ENCODE results near the gene PNLIPRP1. TPM values are rescaled to one million over a fixed set of nuclear protein-coding genes. Genes with fewer than 3 reads are reported as not detected.

PNLIPRP1 gene
- total RNA-seq: not detected in 2 replicates
- not detected in 2 replicates for polyA plus RNA-seq
- not detected in 2 replicates for polyA plus RNA-seq (2012)
- polyA minus RNA-seq (ENCODE audit: low replicate concordance): not detected in 2 replicates

GRCh38 chr10:116590590-116591444, at the start of gene PNLIPRP1:
PNLIPRP1 (plus strand) TSS chr10:116590959; CDS start chr10:116591130, 171 bp downstream.
- H3K27me3 ChIP-seq (ENCODE audit: control insufficient read depth, insufficient read depth, low read length): no peaks in the 10 kb centered on the region
- no peak for DNase-seq (ENCODE audit: low read depth in 2 of 2)
- no peaks in the 10 kb centered on the region for H3K36me3 ChIP-seq (ENCODE audit: control insufficient read depth, insufficient read depth, low read length)
- no peak for TF ChIP-seq CTCF (conservative IDR thresholded peaks at IDR 0.05 in 1 of 2, IDR thresholded peaks at IDR 0.05 in 1 of 2; ENCODE audit: low read depth in 1 of 2, low read length in 2 of 2)
- TF ChIP-seq EZH2 (IDR thresholded peaks at IDR 0.05; ENCODE audit: low read length, missing control alignments): no peak
- H3K4me2 ChIP-seq (ENCODE audit: extremely low read depth, insufficient read depth, low read length): no peak within 1 kb of the TSS
- no peak within 1 kb of the TSS for H2AFZ ChIP-seq (ENCODE audit: low read length)
- no peak within 1 kb of the TSS for H3K27ac ChIP-seq (ENCODE audit: insufficient read depth, low read length)
- no peaks in the 10 kb centered on the region for H3K79me2 ChIP-seq (ENCODE audit: control insufficient read depth, insufficient read depth, low read length)
- H3K4me1 ChIP-seq (ENCODE audit: control insufficient read depth, extremely low read depth, insufficient read depth, low read length): no peaks in the 10 kb centered on the region
- no peak within 1 kb of the TSS for H3K9ac ChIP-seq (ENCODE audit: insufficient read depth, low read length)
- no peak within 1 kb of the TSS for H3K4me3 ChIP-seq (replicated peaks in 1 of 4; ENCODE audit: control extremely low read depth in 1 of 4, insufficient read depth in 1 of 4, low read depth in 3 of 4, low read length in 4 of 4)
- no peaks in the 10 kb centered on the region for H3K9me3 ChIP-seq (ENCODE audit: control insufficient read depth, insufficient read depth, low read depth, low read length)
- H4K20me1 ChIP-seq (ENCODE audit: control insufficient read depth, extremely low read depth, insufficient read depth, low read length): no peaks in the 10 kb centered on the region

- Histone ChIP-seq H3K4me1 (ENCODE audit: control insufficient read depth, extremely low read depth, insufficient read depth, low read length) (no peaks in the 10 kb centered on the region), H4K20me1 (ENCODE audit: control insufficient read depth, extremely low read depth, insufficient read depth, low read length) (no peaks in the 10 kb centered on the region), H3K79me2 (ENCODE audit: control insufficient read depth, insufficient read depth, low read length) (no peaks in the 10 kb centered on the region), H3K9ac (ENCODE audit: insufficient read depth, low read length) (no peak overlapping the region), H3K27ac (ENCODE audit: insufficient read depth, low read length) (no peak overlapping the region), H3K4me2 (ENCODE audit: extremely low read depth, insufficient read depth, low read length) (no peak overlapping the region), H3K36me3 (ENCODE audit: control insufficient read depth, insufficient read depth, low read length) (no peaks in the 10 kb centered on the region), H3K4me3 (replicated peaks in 1 of 4; ENCODE audit: control extremely low read depth in 1 of 4, insufficient read depth in 1 of 4, low read depth in 3 of 4, low read length in 4 of 4) (no peak overlapping the region), H3K9me3 (ENCODE audit: control insufficient read depth, insufficient read depth, low read depth, low read length) (no peaks in the 10 kb centered on the region), H2AFZ (ENCODE audit: low read length) (no peak overlapping the region), H3K27me3 (ENCODE audit: control insufficient read depth, insufficient read depth, low read length) (no peaks in the 10 kb centered on the region)
- TF ChIP-seq CTCF (conservative IDR thresholded peaks at IDR 0.05 in 1 of 2, IDR thresholded peaks at IDR 0.05 in 1 of 2; ENCODE audit: low read depth in 1 of 2, low read length in 2 of 2): no peak
- TF ChIP-seq EZH2 (IDR thresholded peaks at IDR 0.05; ENCODE audit: low read length, missing control alignments): no peak
- no peak for DNase-seq (ENCODE audit: low read depth in 2 of 2)
Measured at GRCh38 chr10:116542007-116542677, 48.6 kb upstream of the PNLIPRP1 start.

- DNase-seq (ENCODE audit: low read depth in 2 of 2): no peak
- H3K4me3 ChIP-seq (replicated peaks in 1 of 4; ENCODE audit: control extremely low read depth in 1 of 4, insufficient read depth in 1 of 4, low read depth in 3 of 4, low read length in 4 of 4): no peak overlapping the region
- H3K4me2 ChIP-seq (ENCODE audit: extremely low read depth, insufficient read depth, low read length): no peak overlapping the region
- no peak overlapping the region for H2AFZ ChIP-seq (ENCODE audit: low read length)
- H3K27ac ChIP-seq (ENCODE audit: insufficient read depth, low read length): no peak overlapping the region
- H3K4me1 ChIP-seq (ENCODE audit: control insufficient read depth, extremely low read depth, insufficient read depth, low read length): no peaks in the 10 kb centered on the region
- H3K9ac ChIP-seq (ENCODE audit: insufficient read depth, low read length): no peak overlapping the region
- H3K27me3 ChIP-seq (ENCODE audit: control insufficient read depth, insufficient read depth, low read length): no peaks in the 10 kb centered on the region
- no peaks in the 10 kb centered on the region for H3K9me3 ChIP-seq (ENCODE audit: control insufficient read depth, insufficient read depth, low read depth, low read length)
- no peaks in the 10 kb centered on the region for H4K20me1 ChIP-seq (ENCODE audit: control insufficient read depth, extremely low read depth, insufficient read depth, low read length)
- no peaks in the 10 kb centered on the region for H3K79me2 ChIP-seq (ENCODE audit: control insufficient read depth, insufficient read depth, low read length)
- no peaks in the 10 kb centered on the region for H3K36me3 ChIP-seq (ENCODE audit: control insufficient read depth, insufficient read depth, low read length)
- no peak for TF ChIP-seq CTCF (conservative IDR thresholded peaks at IDR 0.05 in 1 of 2, IDR thresholded peaks at IDR 0.05 in 1 of 2; ENCODE audit: low read depth in 1 of 2, low read length in 2 of 2)
- TF ChIP-seq EZH2 (IDR thresholded peaks at IDR 0.05; ENCODE audit: low read length, missing control alignments): no peak
Measured at GRCh38 chr10:116545122-116545521, 45.6 kb upstream of the PNLIPRP1 start.
